ENCODE results near the gene GAS2.
"Not testable (repeated sequence)": the region's sequence is repeated elsewhere in the genome, so short reads cannot be mapped to it uniquely, and the experiment has no call there.

GAS2 gene

DNA sequence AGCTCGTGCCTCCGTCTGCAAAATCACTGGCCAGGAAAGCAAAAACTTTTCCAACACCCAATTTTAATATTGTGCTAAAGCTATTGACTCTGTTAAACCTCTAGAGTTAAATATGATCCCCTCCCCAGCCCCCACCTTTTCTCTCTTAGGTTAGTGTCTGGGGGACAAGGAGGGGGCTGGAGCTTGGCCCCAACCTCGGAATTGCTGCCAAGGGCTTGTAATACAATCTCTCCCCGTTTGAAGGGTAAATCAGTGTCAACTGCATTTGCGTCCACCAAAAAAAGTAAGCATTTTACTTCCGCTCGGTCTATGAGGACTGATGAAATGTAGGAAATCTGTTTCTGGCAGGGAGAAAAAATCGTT is at the start of gene GAS2:
Gene GAS2 (plus strand): TSS at position 287 of the 363 bp plus-strand sequence. CDS start 8,259 bp downstream, outside the sequence.
- no peak for DNase-seq

DNA sequence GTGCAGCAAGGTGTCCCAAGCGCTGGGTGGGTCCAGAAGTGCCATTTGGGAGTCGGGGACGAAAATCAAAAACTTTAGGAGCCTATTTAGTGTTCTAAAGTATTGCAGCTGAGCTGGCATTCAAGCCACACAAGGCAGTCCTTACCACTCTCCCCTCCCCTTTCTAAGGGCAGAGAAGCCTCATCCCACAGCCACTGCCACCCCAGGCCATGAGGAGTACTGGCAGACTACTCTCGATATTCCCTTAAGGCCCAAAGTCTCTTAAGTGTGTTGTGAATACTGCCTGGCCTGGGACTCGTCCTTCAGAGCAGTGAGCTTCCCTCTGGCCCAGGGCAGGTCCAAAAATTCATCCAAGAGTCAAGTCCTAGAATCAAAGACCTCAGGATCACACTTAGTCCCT is 48.5 kb upstream of the GAS2 start:
- DNase-seq, result no peak

DNA sequence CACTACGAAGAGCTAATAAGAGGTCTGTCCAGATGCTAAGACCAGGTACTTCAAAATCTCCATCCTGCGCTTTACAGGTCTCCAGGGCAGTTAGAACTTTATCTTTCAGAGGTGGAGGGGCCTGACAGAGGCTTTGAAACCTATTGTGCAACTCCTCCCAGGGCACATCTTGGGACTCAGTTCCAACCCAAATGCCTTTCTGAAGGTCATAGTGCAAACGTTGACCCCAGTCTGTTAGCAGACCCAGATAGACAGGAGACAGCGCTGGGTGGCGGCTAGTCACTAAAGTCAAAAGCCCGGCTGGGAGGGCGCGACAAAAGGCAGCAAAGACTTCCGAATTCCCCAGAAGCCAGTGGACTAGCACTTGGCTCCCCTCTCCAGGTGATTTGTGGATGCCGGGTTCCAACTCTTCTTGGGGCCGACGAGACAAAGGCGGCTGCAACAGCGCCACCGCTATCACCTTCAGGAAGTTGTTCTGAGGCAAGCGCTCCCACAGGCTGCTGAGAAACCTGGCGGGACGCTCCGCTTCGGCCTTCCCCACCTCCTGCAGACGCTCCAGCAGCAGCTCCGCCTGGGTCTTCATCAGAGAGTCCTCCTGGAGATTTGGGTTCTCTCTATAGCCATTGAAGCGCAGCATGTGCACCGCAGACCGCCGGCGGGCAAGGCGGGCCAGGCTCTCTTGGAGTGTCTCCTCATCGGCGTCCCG is 41.5 kb upstream of the GAS2 start:
- peak; percentile 65 to 72 for DNase-seq

DNA sequence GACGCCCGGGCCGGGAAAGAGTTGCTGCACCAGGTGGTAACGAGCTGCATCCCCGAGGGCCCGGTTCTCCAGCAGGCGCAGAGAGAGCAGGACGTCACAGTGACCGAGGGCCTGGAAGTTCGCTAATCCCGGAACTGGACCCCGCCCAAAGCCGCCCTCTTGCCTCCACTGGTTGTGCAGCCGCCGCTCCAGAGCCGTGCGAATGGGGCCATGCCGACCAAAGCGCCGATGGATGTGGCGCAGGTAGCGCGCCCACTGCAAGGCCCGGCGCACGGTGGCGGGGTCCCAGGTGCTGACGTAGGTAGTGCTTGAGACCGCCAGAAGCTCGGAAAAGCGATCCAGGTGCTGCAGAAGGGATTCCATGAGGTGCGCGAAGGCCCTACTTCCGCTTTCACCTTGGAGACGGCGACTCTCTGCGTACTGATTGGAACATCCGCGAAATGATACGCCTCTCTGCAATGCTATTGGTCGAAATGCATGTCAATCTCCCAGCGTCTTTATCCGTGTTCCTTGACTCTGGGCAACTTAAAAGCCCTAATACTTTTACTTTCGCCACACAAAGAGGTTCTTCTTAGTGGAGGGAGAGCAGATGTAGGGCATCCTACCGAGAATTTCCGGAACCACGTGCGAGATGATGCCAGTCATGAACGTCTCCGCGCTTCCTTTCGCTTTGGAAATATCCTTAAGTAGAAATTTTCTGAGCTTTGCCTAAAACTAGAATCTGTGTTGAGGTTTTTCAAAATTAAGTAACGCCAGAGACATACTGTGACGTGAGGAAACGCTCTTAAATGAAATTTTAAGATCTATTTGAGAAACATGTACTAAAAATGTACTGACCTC is 40.7 kb upstream of the GAS2 start, which contains the start of gene FANCF:
Gene FANCF (minus strand): TSS at position 376 of the 840 bp plus-strand sequence. CDS start 13 bp downstream, at position 363.
- DNase-seq, result peak; percentile 96 to 98

GRCh38 chr11:22626573-22627239 is 39.7 kb upstream of the GAS2 start:
- DNase-seq, result no peak

GRCh38 chr11:22627421-22627820 is 39.0 kb upstream of the GAS2 start:
- DNase-seq, result no peak

GRCh38 chr11:22633354-22633902 is 33.0 kb upstream of the GAS2 start:
- no peak for DNase-seq

GRCh38 chr11:22634897-22635629 is 31.3 kb upstream of the GAS2 start:
- no peak for DNase-seq

DNA sequence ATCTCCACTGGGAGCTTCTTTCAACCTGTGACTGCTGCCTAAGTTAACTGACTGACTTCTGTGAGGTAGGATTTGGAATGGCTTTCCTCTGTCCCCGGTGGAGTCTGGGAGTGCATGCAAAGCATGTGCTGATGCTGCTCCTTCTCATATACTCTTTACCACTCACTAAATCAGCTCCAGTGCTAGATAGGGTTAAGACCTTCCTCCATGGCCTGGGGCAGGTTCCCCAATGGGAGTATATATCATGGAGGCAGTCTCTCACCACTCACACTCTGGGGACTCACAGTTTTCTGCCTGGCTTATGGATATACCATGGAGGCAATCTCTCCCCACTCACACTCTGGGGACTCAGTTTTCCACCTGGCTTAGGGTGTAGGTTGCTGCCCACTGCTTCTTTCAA is 30.7 kb upstream of the GAS2 start:
- no peak for DNase-seq

DNA sequence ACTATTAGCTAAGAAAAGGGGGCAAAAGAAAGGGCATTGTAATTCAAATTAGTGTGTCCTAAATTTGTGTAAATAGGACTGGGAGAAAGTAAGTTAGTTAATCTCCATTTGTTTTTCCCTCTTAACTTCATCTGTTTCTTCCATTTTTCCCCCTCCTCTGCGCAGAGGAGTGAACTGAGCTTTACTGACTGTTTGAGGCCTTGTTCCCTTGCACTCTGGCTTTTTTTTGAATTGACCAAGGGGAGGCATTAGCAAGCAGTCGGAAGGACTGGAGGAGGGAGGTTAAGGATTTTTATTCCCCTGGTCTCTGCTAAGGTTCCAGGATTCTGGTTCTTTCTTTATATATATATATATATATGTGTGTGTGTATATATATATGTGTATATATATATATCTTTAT is 25.5 kb upstream of the GAS2 start:
- DNase-seq, result no peak

- DNase-seq, result no peak
Measured at GRCh38 chr11:22641559-22641958, 24.9 kb upstream of the GAS2 start.

DNA sequence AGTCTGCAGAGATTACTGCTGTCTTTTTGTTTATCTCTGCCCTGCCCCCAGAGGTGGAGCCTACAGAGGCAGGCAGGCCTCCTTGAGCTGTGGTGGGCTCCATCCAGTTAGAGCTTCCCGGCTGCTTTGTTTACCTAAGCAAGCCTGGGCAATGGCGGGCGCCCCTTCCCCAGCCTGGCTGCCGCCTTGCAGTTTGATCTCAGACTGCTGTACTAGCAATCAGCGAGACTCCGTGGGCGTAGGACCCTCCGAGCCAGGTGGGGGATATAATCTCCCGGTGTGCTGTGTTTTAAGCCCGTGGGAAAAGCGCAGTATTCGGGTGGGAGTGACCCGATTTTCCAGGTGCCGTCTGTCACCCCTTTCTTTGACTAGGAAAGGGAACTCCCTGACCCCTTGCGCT is 14.1 kb upstream of the GAS2 start:
- not testable (repeated sequence) for DNase-seq

DNA sequence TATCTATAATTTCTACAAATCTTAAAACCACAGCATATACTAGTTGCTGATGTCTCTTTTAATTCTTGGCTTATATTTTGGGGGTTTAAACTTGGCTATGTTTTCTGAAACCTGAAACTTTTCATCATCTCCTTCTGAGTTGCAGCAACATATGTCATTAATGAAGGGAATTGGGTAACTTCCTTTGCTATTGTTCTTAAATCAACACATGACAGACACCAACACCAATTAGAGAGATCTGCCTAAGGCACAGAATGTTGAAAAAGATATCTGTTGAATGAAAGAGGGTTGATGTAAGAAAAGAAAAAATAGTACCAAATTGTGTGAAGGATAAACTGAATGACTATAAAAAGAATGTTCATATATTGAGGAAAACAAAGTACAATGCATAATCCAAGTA is 10.3 kb upstream of the GAS2 start:
- no peak for DNase-seq

- no peak for DNase-seq
Measured at GRCh38 chr11:22657101-22657694, 9.2 kb upstream of the GAS2 start.

- no peak for DNase-seq
Measured at GRCh38 chr11:22659783-22660182, 6.6 kb upstream of the GAS2 start.

DNA sequence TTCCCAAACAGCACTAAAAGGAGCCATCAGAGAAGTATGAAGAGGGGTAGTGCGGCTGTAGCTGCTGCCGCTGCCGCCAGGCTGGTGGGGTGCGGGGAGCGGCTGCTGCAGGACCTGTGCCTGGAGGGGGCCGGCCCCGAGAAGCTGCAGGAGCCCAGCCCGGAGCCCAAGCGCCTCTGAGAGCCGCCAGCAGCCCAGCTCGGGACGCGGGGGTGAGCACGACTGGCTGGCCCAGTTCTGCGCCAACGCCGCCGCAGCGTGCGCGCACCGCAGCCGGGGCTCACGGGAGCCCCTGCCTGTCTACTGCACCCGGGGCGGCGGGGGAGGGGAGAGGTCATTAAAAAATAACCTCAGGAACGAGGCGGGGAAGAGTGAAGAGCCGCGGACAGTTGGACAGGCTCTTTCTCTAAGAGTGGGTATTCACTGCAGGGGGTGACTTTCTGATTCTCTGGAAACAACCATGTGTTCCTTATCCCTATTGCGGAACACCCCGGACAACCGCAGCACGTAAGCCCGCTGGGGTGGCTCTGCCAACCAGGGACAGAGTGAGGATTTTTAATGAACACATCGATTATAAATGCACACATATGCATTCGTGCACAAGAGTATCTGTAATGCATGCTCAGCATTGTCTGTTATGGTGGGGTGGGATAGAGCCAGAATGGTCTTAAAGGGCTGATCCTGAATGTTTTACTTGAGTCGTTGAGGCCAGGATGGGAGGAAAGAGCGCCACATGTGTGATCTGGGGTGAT is 453 bp downstream of the GAS2 start:
- no peak for DNase-seq

- no peak for DNase-seq
Measured at GRCh38 chr11:22668005-22668796, 1.8 kb downstream of the GAS2 start.

- no peak for DNase-seq
Measured at GRCh38 chr11:22669368-22669767, 3.0 kb downstream of the GAS2 start.

DNA sequence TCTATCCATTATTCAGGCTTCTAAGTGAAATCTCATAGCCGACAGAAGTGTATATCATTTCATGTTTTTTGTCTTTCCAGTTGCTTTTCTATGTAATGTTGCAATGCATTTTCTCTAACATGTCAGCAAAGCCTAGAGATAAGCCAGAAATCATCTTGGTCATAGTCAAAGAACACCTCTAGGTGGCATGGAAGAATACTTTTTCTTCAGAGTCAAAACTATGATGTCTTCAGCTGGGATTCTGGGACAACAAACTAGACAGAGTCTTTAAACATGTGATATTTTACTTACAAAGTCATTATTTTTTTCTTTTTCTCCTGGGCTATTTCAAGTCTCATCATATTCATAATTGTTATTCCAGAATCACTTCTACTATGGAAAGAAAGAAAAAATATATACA is 4.4 kb downstream of the GAS2 start:
- DNase-seq, result no peak

- DNase-seq, result no peak
Measured at GRCh38 chr11:22671751-22672150, 5.3 kb downstream of the GAS2 start.

Data from NCI-H1930 (cell line).